Dermis blood vessel endothelial cell (primary cell): ENCODE data around the gene ANKFY1. TPM values are rescaled to one million over a fixed set of nuclear protein-coding genes. Genes with fewer than 3 reads are reported as not detected.

Source experiments
- DNase-seq: peaks from one replicate; pipeline ENCODE4 v3.0.0; 2010
- total RNA-seq: library from RNA; depleted of rRNA; stranded (reverse); fragments of >200 nt; gene quantifications from 2 replicates; pipeline ENCODE4 v1.2.3, GENCODE V29; 2014

Gene ANKFY1
- total RNA-seq = 41.4 and 56.1 TPM in 2 replicates

GRCh38 chr17:4263282-4264215 is at the start of gene ANKFY1:
Gene ANKFY1 (minus strand): TSS chr17:4263979. CDS start chr17:4263941, 38 bp downstream.
- peak; percentile 97 for DNase-seq

- DNase-seq = peak; percentile 75
Measured at GRCh38 chr17:4310354-4311060, 46.7 kb upstream of the ANKFY1 start.

GRCh38 chr17:4309897-4310296 is 46.1 kb upstream of the ANKFY1 start:
- DNase-seq = no peak

- no peak for DNase-seq
Measured at GRCh38 chr17:4307179-4307930, 43.6 kb upstream of the ANKFY1 start.

- no peak for DNase-seq
Measured at GRCh38 chr17:4305224-4305623, 41.4 kb upstream of the ANKFY1 start.

- DNase-seq = peak; percentile 76
Measured at GRCh38 chr17:4304417-4305027, 40.7 kb upstream of the ANKFY1 start.

- no peak for DNase-seq
Measured at GRCh38 chr17:4301066-4301465, 37.3 kb upstream of the ANKFY1 start.

GRCh38 chr17:4297351-4297750 is 33.6 kb upstream of the ANKFY1 start:
- DNase-seq = peak; percentile 28

- DNase-seq = no peak
Measured at GRCh38 chr17:4295686-4296085, 31.9 kb upstream of the ANKFY1 start.

GRCh38 chr17:4293572-4293971 is 29.8 kb upstream of the ANKFY1 start:
- DNase-seq = no peak

- no peak for DNase-seq
Measured at GRCh38 chr17:4287710-4288109, 23.9 kb upstream of the ANKFY1 start.

GRCh38 chr17:4276514-4276913 is 12.7 kb upstream of the ANKFY1 start:
- DNase-seq = no peak

GRCh38 chr17:4272972-4273368 is 9.2 kb upstream of the ANKFY1 start:
- DNase-seq = no peak

- no peak for DNase-seq
Measured at GRCh38 chr17:4272213-4272971, 8.6 kb upstream of the ANKFY1 start.

GRCh38 chr17:4270736-4271135 is 7.0 kb upstream of the ANKFY1 start:
- no peak for DNase-seq

GRCh38 chr17:4269915-4270314 is 6.1 kb upstream of the ANKFY1 start:
- DNase-seq = no peak

GRCh38 chr17:4267402-4267801 is 3.6 kb upstream of the ANKFY1 start:
- no peak for DNase-seq

GRCh38 chr17:4266550-4266949 is 2.8 kb upstream of the ANKFY1 start:
- no peak for DNase-seq

- no peak for DNase-seq
Measured at GRCh38 chr17:4262703-4263102, 1.1 kb downstream of the ANKFY1 start.

GRCh38 chr17:4261452-4261851 is 2.3 kb downstream of the ANKFY1 start:
- DNase-seq = no peak

GRCh38 chr17:4258867-4259266 is 4.9 kb downstream of the ANKFY1 start:
- DNase-seq = no peak

- DNase-seq = no peak
Measured at GRCh38 chr17:4256952-4257351, 6.8 kb downstream of the ANKFY1 start.
